Spleen (tissue), 11 donors: ENCODE data around the gene KLHDC4. TPM values are rescaled to one million over a fixed set of nuclear protein-coding genes. Genes with fewer than 3 reads are reported as not detected.

ENCODE experiments used
- DNase-seq: peaks from one replicate; pipeline ENCODE4 v3.0.0-alpha.2; 2020
- H3K27ac ChIP-seq, 8 donors: fragments of 200-600 bp; sonication (generic) in 7 of 8; 1 replicate in 4 of 8; 2 replicates in 4 of 8; pipeline versions ENCODE4 v1.5.0 to v1.8.0; 2016 to 2021; ENCODE audit warnings: inconsistent platforms in 4 of 8, mild to moderate bottlenecking in 4 of 8, moderate library complexity in 1 of 8
- H3K27me3 ChIP-seq, 7 donors: fragments of 200-600 bp; sonication (generic) in 6 of 7; replicated peaks in 1 of 7; 1 replicate in 4 of 7; 2 replicates in 3 of 7; pipeline versions ENCODE4 v1.5.0 to v1.8.0; 2016 to 2021; ENCODE audit warnings: inconsistent platforms in 3 of 7, mild to moderate bottlenecking in 1 of 7
- H3K36me3 ChIP-seq, 6 donors: fragments of 200-600 bp; sonication (generic) in 5 of 6; 1 replicate in 4 of 6; 2 replicates in 2 of 6; pipeline versions ENCODE4 v1.5.0 to v1.8.0; 2016 to 2021; ENCODE audit warnings: inconsistent platforms in 2 of 6
- H3K4me1 ChIP-seq, 6 donors: fragments of 200-600 bp; sonication (generic) in 5 of 6; 1 replicate in 3 of 6; 2 replicates in 3 of 6; pipeline versions ENCODE4 v1.5.0 to v1.8.0; 2016 to 2021; ENCODE audit warnings: inconsistent platforms in 3 of 6
- H3K4me3 ChIP-seq, 8 donors: fragments of 200-600 bp; sonication (generic) in 7 of 8; 1 replicate in 4 of 8; 2 replicates in 4 of 8; pipeline versions ENCODE4 v1.5.0 to v1.8.0; 2016 to 2021; ENCODE audit warnings: inconsistent platforms in 4 of 8, mild to moderate bottlenecking in 4 of 8, moderate library complexity in 2 of 8
- H3K9me3 ChIP-seq, 8 donors: fragments of 200-600 bp; sonication (generic) in 7 of 8; 1 replicate in 4 of 8; 2 replicates in 4 of 8; pipeline versions ENCODE4 v1.5.0 to v1.8.0; 2016 to 2021; ENCODE audit warnings: inconsistent platforms in 4 of 8
- POLR2A ChIP-seq, 3 donors: fragments of 450-650 bp; IDR thresholded peaks; one replicate each; pipeline ENCODE4 v1.5.1; 2017; ENCODE audit warnings: antibody characterized with exemption in 3 of 3, mild to moderate bottlenecking in 1 of 3
- POLR2AphosphoS5 ChIP-seq, 3 donors: sonication (generic); formaldehyde crosslinking; IDR thresholded peaks; one replicate each; pipeline ENCODE4 v1.5.1; 2017; ENCODE audit warnings: antibody characterized with exemption in 3 of 3
- WGBS, 5 donors: extraction: QIAGEN DNeasy Blood & Tissue Kit in 3 of 5; methylation state at CpG; one replicate each; pipeline versions ENCODE4 v1.1.5 to v1.1.7; 2013 to 2018; 5-methylcytosine and 5-hydroxymethylcytosine counted together
- intact Hi-C: fragments of 100-400 bp; cut with DNase I; formaldehyde crosslinking; loops from one replicate; pipeline ENCODE4 v1.15.0; 2023; ENCODE audit warnings: low total_unique reads
- polyA plus RNA-seq, 3 donors: library from polyadenylated mRNA; stranded (reverse); fragments of 200-250 nt; gene quantifications; one replicate each; pipeline ENCODE4 v1.2.1, GENCODE V29; 2013
- total RNA-seq, 7 donors: library from RNA; depleted of rRNA in 3 of 7; stranded (reverse); fragments of >200 nt in 3 of 7; fragmentation: NEBNext Ultra II Directional in 4 of 7; extraction: Animal tissue kit (Norgen Biotek cat#: 25700) in 4 of 7; gene quantifications; one replicate each; pipeline versions ENCODE4 v1.1.0 to v1.2.1, GENCODE V29; 2016 to 2021
- TF ChIP-seq, protein P1 (sequence below), 11 experiments: fragments of 200-600 bp in 7 of 11; fragments of 450-650 bp in 4 of 11; sonication (generic) in 4 of 11; IDR thresholded peaks in 8 of 11; conservative IDR thresholded peaks in 3 of 11; 1 replicate in 7 of 11; 2 replicates in 4 of 11; pipeline versions ENCODE4 v1.4.0 to v1.8.0; 2016 to 2021; ENCODE audit warnings: antibody characterized with exemption in 11 of 11, inconsistent platforms in 4 of 11, mild to moderate bottlenecking in 1 of 11
- donor health status: healthy with polysubstance abuse.
- donor health status: DM: no; HTN: no; CAD: no; lungs with moderate emphysema.
- donor health status: DM: no; HTN: no; CAD: no.
- donor health status: Bipolar disorder and iron deficiency.
- donor health status: healthy.
- donor health status: DM: no; HTN: no; CAD: no.
- donor health status: DM: yes; HTN: yes; CAD: no.

Gene KLHDC4
- total and polyA plus RNA-seq, 10 donors = 30.2 to 91.7 (median 56.7) TPM

DNA sequence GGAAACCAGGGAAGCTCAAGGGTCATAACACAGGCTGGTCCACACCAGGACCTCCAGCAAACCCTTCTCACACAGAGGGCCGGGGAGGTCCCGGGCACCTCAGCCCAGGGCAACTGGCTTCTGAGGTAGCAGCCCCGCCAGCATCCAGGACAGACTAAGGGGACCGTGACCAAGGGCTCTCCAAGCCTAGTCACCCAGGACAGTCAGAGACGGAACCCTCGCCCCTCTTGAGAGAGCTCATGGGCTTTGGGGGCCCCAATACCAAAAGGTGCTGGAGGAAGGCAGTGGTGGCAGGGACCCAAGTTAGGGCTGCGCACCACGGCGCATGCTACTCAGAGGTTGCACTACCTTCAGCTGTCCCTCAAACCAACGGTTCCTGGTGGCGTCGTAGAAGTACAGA is 54.9 kb downstream of the KLHDC4 start:
- TF ChIP-seq, protein P1, sequence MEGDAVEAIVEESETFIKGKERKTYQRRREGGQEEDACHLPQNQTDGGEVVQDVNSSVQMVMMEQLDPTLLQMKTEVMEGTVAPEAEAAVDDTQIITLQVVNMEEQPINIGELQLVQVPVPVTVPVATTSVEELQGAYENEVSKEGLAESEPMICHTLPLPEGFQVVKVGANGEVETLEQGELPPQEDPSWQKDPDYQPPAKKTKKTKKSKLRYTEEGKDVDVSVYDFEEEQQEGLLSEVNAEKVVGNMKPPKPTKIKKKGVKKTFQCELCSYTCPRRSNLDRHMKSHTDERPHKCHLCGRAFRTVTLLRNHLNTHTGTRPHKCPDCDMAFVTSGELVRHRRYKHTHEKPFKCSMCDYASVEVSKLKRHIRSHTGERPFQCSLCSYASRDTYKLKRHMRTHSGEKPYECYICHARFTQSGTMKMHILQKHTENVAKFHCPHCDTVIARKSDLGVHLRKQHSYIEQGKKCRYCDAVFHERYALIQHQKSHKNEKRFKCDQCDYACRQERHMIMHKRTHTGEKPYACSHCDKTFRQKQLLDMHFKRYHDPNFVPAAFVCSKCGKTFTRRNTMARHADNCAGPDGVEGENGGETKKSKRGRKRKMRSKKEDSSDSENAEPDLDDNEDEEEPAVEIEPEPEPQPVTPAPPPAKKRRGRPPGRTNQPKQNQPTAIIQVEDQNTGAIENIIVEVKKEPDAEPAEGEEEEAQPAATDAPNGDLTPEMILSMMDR (IDR thresholded peaks at IDR 0.05 in 8 of 11, conservative IDR thresholded peaks at IDR 0.05 in 3 of 11) = no peak
- no peak for TF ChIP-seq POLR2A (IDR thresholded peaks at IDR 0.05)
- TF ChIP-seq POLR2AphosphoS5 (IDR thresholded peaks at IDR 0.05) = no peak
- H3K36me3 ChIP-seq = peaks cover 4 to 98% (median 77%) of the 10 kb centered on the region in 6 donors
- H3K9me3 ChIP-seq = no peaks in the 10 kb centered on the region
- H3K4me1 ChIP-seq = peaks cover 0 to 22% (median 14%) of the 10 kb centered on the region in 6 donors
- no peak overlapping the region for H3K4me3 ChIP-seq
- WGBS, 5 donors = 96 to 98% (median 96%) methylated on average over 8 to 12 of the region's 12 CpGs
- H3K27me3 ChIP-seq = no peaks in the 10 kb centered on the region
- no peak overlapping the region for H3K27ac ChIP-seq
- intact Hi-C loops = no loop called here
- no peak for DNase-seq

GRCh38 chr16:87709677-87710076 is 56.1 kb downstream of the KLHDC4 start:
- intact Hi-C loops = no loop called here
- no peaks in the 10 kb centered on the region for H3K27me3 ChIP-seq
- peaks cover 4 to 98% (median 73%) of the 10 kb centered on the region in 6 donors for H3K36me3 ChIP-seq
- no peak overlapping the region for H3K27ac ChIP-seq
- no peaks in the 10 kb centered on the region for H3K9me3 ChIP-seq
- no peak for DNase-seq
- TF ChIP-seq POLR2AphosphoS5 (IDR thresholded peaks at IDR 0.05) (no peak), POLR2A (IDR thresholded peaks at IDR 0.05) (no peak)
- TF ChIP-seq, protein P1 (IDR thresholded peaks at IDR 0.05 in 8 of 11, conservative IDR thresholded peaks at IDR 0.05 in 3 of 11) = no peak
- WGBS, 5 donors = 95 to 97% (median 95%) methylated on average over 6 to 12 of the region's 12 CpGs
- no peak overlapping the region for H3K4me3 ChIP-seq
- H3K4me1 ChIP-seq = peaks cover 0 to 22% (median 14%) of the 10 kb centered on the region in 6 donors

- 94 to 98% (median 96%) methylated on average over 18 to 49 of the region's 49 CpGs for WGBS, 5 donors
- Histone ChIP-seq H3K27ac (no peak overlapping the region), H3K4me1 (peaks cover 0 to 18% (median 13%) of the 10 kb centered on the region in 6 donors), H3K9me3 (no peaks in the 10 kb centered on the region), H3K27me3 (no peaks in the 10 kb centered on the region), H3K36me3 (peaks cover 4 to 93% (median 67%) of the 10 kb centered on the region in 6 donors), H3K4me3 (no peak overlapping the region)
- TF ChIP-seq POLR2AphosphoS5 (IDR thresholded peaks at IDR 0.05) (peak in 1 of 3 donors; percentile 33), POLR2A (IDR thresholded peaks at IDR 0.05) (no peak)
- no peak for DNase-seq
- intact Hi-C loops = no loop called here
Measured at GRCh38 chr16:87708881-87709638, 56.7 kb downstream of the KLHDC4 start.

DNA sequence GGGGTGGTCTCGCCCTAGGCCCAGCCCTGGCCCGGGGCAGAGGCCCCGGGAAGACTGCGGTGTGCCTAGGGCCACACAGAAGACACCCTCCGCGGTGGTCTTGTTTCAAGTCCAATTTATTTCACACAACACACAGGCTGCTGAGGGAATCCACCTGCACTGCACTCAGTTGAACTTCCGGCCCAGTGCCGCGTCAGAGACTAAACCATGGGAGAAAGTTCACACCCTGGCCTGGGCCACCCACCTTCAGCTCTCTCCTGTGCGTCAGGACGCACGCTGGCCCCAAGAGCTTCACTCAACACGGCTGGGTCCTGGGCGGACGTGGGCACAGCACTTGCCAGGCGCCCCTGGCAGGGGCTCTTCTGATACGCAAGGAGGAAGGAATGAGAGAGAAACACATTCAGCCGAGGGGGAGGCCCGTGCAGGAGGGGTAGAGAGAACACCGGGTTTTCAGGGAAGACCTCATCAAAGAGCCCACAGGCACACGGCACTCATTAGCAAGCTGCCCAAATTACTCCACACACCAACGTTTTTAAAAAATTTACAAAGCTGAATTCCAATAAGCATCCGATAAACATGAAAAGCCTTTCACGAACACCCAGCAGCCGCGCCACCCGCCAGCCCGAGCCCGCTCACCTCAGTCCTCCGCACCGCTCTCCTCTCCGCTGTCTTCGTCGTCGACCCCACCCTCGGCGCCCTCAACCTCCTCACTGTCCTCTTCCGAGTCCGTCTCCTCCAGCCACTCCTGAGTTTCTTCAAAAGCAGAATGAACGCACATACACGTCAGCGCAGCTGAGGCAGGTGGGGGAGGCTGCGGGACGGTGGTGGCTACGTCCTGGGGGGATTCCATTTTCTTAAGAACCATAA is 57.8 kb downstream of the KLHDC4 start:
- Histone ChIP-seq H3K36me3 (peaks cover 4 to 93% (median 62%) of the 10 kb centered on the region in 6 donors), H3K4me1 (peaks cover under 1 to 18% (median 15%) of the 10 kb centered on the region in 6 donors), H3K27me3 (no peaks in the 10 kb centered on the region), H3K4me3 (no peak overlapping the region), H3K27ac (no peak overlapping the region), H3K9me3 (no peaks in the 10 kb centered on the region)
- intact Hi-C loops = no loop called here
- no peak for DNase-seq
- WGBS, 5 donors = 94 to 95% (median 94%) methylated on average over 45 of the region's 45 CpGs
- TF ChIP-seq POLR2AphosphoS5 (IDR thresholded peaks at IDR 0.05) = no peak
- TF ChIP-seq, protein P1 (IDR thresholded peaks at IDR 0.05 in 8 of 11, conservative IDR thresholded peaks at IDR 0.05 in 3 of 11) = no peak
